HUES6 (cell line): ENCODE measurements around the gene SDF4.
"Not testable (repeated sequence)": the region's sequence is repeated elsewhere in the genome, so short reads cannot be mapped to it uniquely, and the experiment has no call there.

Source experiments
- H3K27ac ChIP-seq: 2 replicates; pipeline ENCODE4 v1.7.0; 2013; ENCODE audit warnings: low read depth, mild to moderate bottlenecking, low read length, inconsistent platforms
- H3K27me3 ChIP-seq: 2 replicates; pipeline ENCODE4 v1.6.1; 2013; ENCODE audit warnings: low read length; ENCODE audit not compliant: control insufficient read depth, insufficient read depth
- H3K36me3 ChIP-seq: 2 replicates; pipeline ENCODE4 v1.6.1; 2013; ENCODE audit warnings: low read length; ENCODE audit not compliant: control insufficient read depth, insufficient read depth
- H3K4me1 ChIP-seq: 2 replicates; pipeline ENCODE4 v1.6.1; 2013; ENCODE audit warnings: low read length; ENCODE audit not compliant: control insufficient read depth, insufficient read depth
- H3K4me3 ChIP-seq: 2 replicates; pipeline ENCODE4 v1.5.1; 2013; ENCODE audit warnings: low read depth, low read length
- H3K9ac ChIP-seq: one replicate; pipeline ENCODE4 v1.6.1; 2013; ENCODE audit warnings: mild to moderate bottlenecking, low read length
- H3K9me3 ChIP-seq: 2 replicates; pipeline ENCODE4 v1.6.1; 2013; ENCODE audit warnings: low read depth, low read length; ENCODE audit not compliant: control insufficient read depth, insufficient read depth

The SDF4 gene

GRCh38 chr1:1200876-1201810 is 30.7 kb downstream of the SDF4 start:
- H3K4me3 ChIP-seq: peak overlapping the region; percentile 58
- H3K4me1 ChIP-seq: peaks cover 7% of the 10 kb centered on the region
- no peaks in the 10 kb centered on the region for H3K36me3 ChIP-seq
- no peaks in the 10 kb centered on the region for H3K9me3 ChIP-seq
- peaks cover 37% of the 10 kb centered on the region for H3K27me3 ChIP-seq
- H3K9ac ChIP-seq: no peak overlapping the region
- H3K27ac ChIP-seq: no peak overlapping the region

GRCh38 chr1:1199961-1200875 is 31.6 kb downstream of the SDF4 start:
- Histone ChIP-seq H3K27me3 (peaks cover 28% of the 10 kb centered on the region), H3K36me3 (no peaks in the 10 kb centered on the region), H3K9ac (no peak overlapping the region), H3K4me3 (peak overlapping the region; percentile 58; the same call in 1 of the 2 replicates), H3K27ac (no peak overlapping the region), H3K9me3 (peaks cover 3% of the 10 kb centered on the region; the same call in 1 of the 2 replicates), H3K4me1 (peaks cover 3% of the 10 kb centered on the region; the same call in 1 of the 2 replicates)

GRCh38 chr1:1199141-1199960 is 32.5 kb downstream of the SDF4 start:
- H3K4me1 ChIP-seq: peaks cover 3% of the 10 kb centered on the region; the same call in 1 of the 2 replicates
- H3K4me3 ChIP-seq: no peak overlapping the region
- no peak overlapping the region for H3K9ac ChIP-seq
- H3K36me3 ChIP-seq: no peaks in the 10 kb centered on the region
- peaks cover 10% of the 10 kb centered on the region for H3K9me3 ChIP-seq
- peaks cover 20% of the 10 kb centered on the region for H3K27me3 ChIP-seq
- no peak overlapping the region for H3K27ac ChIP-seq

- H3K27me3 ChIP-seq: peaks cover 14% of the 10 kb centered on the region
These were observed 33.2 kb downstream of the SDF4 start for GRCh38 chr1:1198423-1199140.

GRCh38 chr1:1197551-1198422 is 34.0 kb downstream of the SDF4 start:
- Histone ChIP-seq H3K27ac (no peak overlapping the region), H3K4me3 (no peak overlapping the region), H3K36me3 (no peaks in the 10 kb centered on the region), H3K27me3 (peaks cover 7% of the 10 kb centered on the region), H3K9me3 (peaks cover 14% of the 10 kb centered on the region), H3K4me1 (peaks cover 3% of the 10 kb centered on the region; the same call in 1 of the 2 replicates), H3K9ac (no peak overlapping the region)

More at GRCh38 chr1:1198423-1199140, 33.2 kb downstream of the SDF4 start:
- H3K4me3 ChIP-seq: no peak overlapping the region
- no peak overlapping the region for H3K9ac ChIP-seq
- peaks cover 3% of the 10 kb centered on the region; the same call in 1 of the 2 replicates for H3K4me1 ChIP-seq
- no peak overlapping the region for H3K27ac ChIP-seq
- peaks cover 12% of the 10 kb centered on the region for H3K9me3 ChIP-seq
- H3K36me3 ChIP-seq: no peaks in the 10 kb centered on the region

- Histone ChIP-seq H3K4me1 (peaks cover 3% of the 10 kb centered on the region; the same call in 1 of the 2 replicates), H3K4me3 (no peak overlapping the region), H3K9me3 (peaks cover 20% of the 10 kb centered on the region), H3K36me3 (no peaks in the 10 kb centered on the region), H3K27me3 (peaks cover 5% of the 10 kb centered on the region), H3K27ac (no peak overlapping the region), H3K9ac (no peak overlapping the region)
These were observed 34.7 kb downstream of the SDF4 start for GRCh38 chr1:1197188-1197500.

GRCh38 chr1:1196431-1197187 is 35.2 kb downstream of the SDF4 start:
- H3K36me3 ChIP-seq: no peaks in the 10 kb centered on the region
- peaks cover 26% of the 10 kb centered on the region for H3K9me3 ChIP-seq
- H3K27ac ChIP-seq: no peak overlapping the region
- H3K9ac ChIP-seq: no peak overlapping the region
- peaks cover 3% of the 10 kb centered on the region; the same call in 1 of the 2 replicates for H3K4me1 ChIP-seq
- peaks cover 5% of the 10 kb centered on the region for H3K27me3 ChIP-seq
- H3K4me3 ChIP-seq: no peak overlapping the region

- H3K4me3 ChIP-seq, H3K9ac ChIP-seq, H3K27ac ChIP-seq, H3K4me1 ChIP-seq, H3K27me3 ChIP-seq, H3K36me3 ChIP-seq: not testable (repeated sequence)
- peaks cover 34% of the 10 kb centered on the region for H3K9me3 ChIP-seq
These were observed 36.1 kb downstream of the SDF4 start for GRCh38 chr1:1195726-1196125.

- Histone ChIP-seq H3K27ac (no peak overlapping the region), H3K9me3 (peaks cover 35% of the 10 kb centered on the region), H3K36me3 (no peaks in the 10 kb centered on the region), H3K4me3 (no peak overlapping the region), H3K27me3 (no peaks in the 10 kb centered on the region), H3K4me1 (no peaks in the 10 kb centered on the region), H3K9ac (no peak overlapping the region)
These were observed 37.1 kb downstream of the SDF4 start for GRCh38 chr1:1194723-1195122.
